ENCODE data around the gene ULK2. TPM values are rescaled to one million over a fixed set of nuclear protein-coding genes. Genes with fewer than 3 reads are reported as not detected.
"Not testable (repeated sequence)": the region's sequence is repeated elsewhere in the genome, so short reads cannot be mapped to it uniquely, and the experiment has no call there.

ULK2 gene
- polyA plus RNA-seq, 1 donor: 20.0 TPM

- DNase-seq (ENCODE audit: low read depth): no peak
Observed at GRCh38 chr17:19865021-19865420, 2.7 kb downstream of the ULK2 start.

- DNase-seq (ENCODE audit: low read depth): not testable (repeated sequence)
Observed at GRCh38 chr17:19860647-19861177, 7.0 kb downstream of the ULK2 start.

DNA sequence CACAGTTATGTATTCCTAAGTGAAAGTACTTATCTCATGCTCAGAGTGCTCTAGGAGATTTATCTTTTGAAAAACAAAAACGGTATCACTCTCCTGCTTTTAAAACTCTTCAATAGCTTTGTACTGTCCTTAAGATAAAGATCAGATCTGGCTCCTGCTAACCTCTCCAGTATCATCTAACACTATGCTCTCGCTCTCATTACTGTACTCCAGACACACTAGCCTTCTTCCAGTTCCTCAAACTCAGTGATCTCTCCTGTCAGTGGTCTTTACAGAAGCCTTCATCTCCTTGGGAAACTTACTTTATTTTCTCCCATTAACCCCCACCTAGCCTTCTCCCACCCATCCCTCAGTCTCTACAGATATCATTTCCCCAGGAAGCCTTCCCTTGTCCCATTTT is 10.1 kb downstream of the ULK2 start:
- no peak for DNase-seq (ENCODE audit: low read depth)

- no peak for DNase-seq (ENCODE audit: low read depth)
Observed at GRCh38 chr17:19833914-19834313, 33.8 kb downstream of the ULK2 start.

DNA sequence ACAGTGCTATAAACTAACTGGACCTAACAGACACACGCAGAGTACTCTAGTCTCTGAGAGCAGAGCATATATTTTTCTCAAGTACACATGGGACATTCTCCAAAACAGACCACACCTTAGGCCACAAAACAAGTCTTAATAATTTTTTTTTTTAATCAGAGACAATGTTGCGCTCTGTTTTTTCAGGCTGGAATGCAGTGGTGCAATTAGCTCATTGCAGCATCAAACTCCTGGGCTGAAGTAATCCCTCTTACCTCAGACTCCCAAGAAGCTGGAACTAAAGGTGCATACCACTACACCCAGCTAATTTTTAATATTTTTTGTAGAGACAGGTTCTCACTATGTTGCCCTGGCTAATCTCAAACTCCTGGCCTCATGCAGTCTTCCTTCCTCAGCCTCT is 37.7 kb downstream of the ULK2 start:
- DNase-seq (ENCODE audit: low read depth): no peak

DNA sequence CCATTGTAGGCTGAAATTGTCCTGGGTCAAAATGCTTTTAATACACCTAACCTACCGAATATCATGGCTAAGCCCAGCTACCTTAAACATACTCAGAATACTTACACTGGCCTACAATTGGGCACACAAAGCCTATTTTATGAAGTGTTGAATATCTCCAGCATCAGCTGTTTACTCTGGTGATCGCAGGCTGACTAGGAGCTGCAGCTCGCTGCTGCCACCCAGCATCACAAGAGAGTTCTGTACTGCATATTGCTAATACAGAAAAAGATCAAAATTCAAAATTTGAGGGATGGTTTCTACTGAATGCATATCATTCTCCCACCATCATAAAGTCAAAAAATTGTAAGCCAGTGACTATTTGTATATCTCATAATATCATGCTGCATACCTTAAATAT is 55.3 kb downstream of the ULK2 start:
- DNase-seq (ENCODE audit: low read depth): no peak

DNA sequence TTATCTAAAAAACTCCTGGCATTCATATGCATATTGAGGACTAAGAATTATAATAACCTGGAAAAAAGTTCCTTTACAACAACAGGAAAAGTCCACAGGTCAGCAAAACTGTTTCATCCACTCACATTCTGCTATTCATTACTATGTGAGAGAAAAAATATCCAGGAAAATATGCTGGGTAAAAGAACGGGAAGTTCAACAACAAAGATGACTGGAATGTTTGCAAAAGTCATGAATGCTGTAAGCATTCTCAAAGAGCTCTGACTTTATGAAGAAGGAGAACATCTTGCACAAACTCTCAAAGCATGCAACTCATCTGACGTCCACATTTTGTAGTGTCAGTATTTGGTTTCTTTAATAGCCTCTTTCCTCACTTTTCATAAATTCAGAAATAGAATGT is 62.7 kb downstream of the ULK2 start:
- no peak for DNase-seq (ENCODE audit: low read depth)

DNA sequence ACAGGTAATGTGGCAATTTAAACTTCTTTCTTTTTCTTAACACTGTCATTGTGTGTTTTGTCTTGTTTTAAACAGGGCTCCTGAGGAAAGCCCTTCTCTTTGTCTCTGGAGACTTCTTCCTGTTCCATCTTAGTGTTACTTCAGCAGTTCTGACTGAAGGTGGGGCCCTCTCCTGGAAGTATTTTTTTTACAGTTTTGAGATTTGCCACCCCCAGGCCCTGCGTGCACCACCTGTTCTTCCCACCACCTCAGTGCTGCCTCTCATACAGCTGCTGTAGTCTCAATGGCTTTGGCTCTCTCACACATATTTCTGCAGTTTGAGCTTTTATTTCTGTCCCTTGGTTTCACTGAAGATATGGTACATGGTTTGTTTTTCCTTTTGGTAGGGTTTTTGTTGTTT is 67.2 kb downstream of the ULK2 start:
- no peak for DNase-seq (ENCODE audit: low read depth)

DNA sequence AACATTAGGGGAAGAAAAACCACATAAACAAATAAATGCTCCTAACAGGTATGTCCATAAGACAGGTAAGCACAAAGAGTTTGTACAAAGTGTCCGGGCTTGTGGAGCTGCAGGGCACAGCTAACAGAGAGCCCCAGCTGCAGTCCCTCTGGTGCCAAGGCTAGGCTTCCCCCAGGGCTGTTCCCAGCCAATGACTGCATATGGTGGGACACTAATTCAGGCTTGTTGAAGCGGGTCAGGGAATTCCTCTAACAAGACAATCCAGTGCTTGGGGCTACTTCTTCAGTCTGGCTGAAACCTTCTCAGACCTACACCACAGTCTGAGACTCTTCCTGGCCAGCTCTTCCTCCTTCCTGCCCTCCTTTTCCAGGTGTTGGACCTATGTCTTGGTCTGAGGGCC is 67.9 kb downstream of the ULK2 start:
- DNase-seq (ENCODE audit: low read depth): no peak

DNA sequence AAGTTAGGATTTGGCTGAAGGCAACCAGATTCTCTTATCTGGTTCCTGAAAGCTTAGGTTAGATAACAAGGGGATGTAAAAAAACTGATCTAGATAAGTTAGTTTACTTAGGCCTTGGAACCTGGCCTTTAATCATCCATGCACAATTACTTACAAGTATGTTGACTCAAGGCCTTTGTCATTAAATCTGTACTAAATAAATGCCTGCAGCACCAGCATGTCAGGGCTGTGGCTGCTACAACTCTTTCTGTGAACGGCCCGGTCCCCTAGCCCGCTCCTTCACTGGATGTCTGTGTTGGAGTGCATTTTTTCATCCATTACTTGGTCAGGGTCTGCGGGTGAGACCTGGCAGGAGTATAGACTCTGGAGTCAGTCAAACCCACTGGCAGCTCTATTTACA is 71.3 kb downstream of the ULK2 start:
- DNase-seq (ENCODE audit: low read depth): no peak

- DNase-seq (ENCODE audit: low read depth): no peak
Observed at GRCh38 chr17:19791918-19792550, 75.7 kb downstream of the ULK2 start.

DNA sequence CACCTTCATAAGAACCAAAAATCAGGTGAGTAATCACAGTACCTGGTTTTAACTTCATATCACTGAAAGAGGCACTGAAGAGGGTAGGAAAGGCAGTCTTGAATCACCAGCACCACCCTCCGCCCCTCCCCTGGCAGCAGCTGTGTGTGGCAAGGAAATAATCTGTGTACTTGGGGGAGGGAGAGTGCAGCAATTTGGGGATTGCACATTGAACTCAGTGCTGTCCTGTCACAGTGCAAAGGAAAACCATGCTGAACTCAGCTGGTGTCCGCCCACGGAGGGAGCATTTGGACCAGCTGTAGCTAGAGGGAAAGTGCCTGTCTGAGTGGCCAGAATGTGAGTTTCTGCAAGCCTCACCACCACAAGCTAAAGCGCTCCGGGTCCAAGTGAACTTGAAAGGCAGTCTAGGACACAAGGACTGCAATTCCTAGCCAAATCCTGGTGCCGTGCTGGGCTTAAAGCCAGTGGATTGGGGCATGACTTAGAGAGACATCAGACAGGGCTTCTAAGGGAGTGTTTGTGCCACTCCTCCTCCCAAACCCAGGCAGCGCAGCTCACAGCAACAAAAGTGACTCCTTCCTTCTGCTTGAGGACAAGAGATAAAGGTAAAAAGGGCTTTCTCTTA is 79.9 kb downstream of the ULK2 start:
- no peak for DNase-seq (ENCODE audit: low read depth)

DNA sequence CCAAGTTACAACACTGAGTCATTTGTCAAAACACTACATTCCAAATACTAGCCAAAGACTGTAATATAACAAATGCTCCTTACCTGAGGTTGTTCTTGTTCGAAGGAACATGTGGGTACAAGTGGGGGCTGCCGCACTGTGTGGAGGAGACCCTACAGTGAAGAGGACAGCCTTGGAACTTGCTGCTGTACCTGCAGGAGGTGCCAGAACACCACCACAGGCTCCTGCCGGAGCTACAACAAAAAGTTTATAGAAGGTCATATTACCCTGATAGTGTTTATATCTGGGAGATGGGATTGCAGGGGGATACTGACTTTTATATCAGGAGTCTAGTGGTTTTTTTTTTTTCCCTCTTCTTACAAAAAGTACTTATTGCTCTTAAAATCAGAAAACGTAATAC is 81.9 kb downstream of the ULK2 start:
- no peak for DNase-seq (ENCODE audit: low read depth)

DNA sequence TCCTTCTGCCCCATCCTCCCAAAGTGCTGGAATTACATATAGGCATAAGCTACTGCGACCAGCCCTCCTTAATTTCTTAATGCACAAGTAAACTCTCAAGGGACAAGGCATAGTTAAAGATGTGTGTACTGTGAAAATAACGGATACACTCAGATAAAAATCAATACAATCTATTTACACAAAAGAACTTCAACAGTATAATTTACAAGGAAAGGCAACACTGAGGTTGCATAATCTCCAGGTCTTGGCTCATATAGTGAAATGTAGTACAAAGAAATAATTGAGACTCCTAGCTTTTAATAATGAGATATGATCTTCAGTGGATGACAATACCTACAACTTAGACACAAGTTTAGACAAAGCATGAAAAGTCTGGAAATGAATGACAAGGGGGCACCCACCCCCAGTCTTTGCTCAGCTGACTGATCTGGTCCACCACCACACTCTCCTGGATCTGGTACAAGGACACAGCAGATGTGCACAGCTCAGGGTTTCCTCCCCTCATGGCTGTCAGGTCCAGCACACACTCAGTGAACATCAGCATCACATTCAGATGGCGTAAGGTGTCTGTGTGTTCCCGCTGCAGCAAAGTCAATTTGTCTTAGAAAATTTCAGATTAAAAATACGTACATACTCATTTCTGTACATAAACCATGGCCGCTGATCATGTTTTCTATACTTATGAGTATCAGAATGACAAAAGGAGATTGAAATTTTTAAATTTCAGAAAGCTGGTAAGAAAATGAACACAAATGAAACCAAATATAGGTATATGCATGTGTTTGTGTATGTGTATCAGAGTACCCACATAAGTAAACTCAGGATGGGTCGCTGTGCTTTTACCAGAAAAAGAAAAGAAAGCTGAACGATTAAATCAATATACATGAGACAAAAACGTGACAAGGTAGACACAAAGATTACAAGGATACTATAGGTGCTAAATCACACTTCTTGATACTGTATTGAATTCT is 86.0 kb downstream of the ULK2 start:
- DNase-seq (ENCODE audit: low read depth): no peak

DNA sequence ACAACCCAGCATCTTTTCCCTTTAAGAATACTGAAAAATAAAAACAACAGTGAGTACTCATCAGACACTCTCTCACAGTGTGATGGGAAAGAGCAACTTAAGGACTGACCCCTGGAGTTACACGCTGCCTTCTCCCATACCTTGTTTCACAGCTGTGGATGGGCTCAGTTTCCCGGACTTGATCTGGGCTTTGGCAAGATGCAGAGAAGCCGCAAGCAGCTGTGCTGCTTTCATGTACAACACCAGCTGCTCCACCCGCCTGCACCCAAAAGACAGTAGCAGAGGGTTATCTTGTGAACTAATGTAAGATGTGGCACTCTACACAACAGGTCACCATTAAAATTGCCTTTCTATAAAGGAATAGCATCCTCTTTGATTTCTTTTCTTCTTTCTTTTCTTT is 86.9 kb downstream of the ULK2 start:
- DNase-seq (ENCODE audit: low read depth): no peak

- DNase-seq (ENCODE audit: low read depth): no peak
Observed at GRCh38 chr17:19773534-19773933, 94.2 kb downstream of the ULK2 start.

DNA sequence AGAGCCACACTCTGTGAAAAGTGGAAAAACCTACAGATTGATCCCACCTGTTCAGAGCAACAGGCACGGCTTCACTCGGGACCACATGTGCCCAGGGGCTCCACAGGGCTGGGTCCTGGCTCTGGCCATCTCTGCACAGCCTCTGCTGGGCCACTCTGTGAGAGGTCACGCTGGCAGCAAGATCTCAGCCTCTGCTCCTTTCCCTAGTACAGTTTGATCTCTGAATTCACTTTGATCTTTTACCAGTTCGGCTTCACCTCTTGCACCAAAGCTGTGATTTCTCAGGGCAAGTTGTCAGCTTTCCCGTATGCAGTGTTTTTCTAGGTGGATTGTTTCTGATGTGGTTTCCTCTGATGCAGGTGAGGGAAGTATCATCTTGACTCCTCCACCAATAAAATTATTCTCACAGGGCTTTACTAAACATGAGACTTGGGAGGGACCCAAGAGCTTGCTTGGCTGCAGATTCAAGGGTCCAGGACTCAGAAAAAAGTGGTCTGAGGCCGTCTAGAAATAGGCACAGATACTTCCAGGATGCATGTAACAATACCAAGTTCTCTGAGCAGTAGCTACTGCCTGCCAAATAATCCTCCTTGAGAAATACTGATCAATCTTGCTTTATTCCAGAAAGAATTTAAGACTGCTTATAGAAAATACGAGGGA is 95.6 kb downstream of the ULK2 start:
- DNase-seq (ENCODE audit: low read depth): no peak

DNA sequence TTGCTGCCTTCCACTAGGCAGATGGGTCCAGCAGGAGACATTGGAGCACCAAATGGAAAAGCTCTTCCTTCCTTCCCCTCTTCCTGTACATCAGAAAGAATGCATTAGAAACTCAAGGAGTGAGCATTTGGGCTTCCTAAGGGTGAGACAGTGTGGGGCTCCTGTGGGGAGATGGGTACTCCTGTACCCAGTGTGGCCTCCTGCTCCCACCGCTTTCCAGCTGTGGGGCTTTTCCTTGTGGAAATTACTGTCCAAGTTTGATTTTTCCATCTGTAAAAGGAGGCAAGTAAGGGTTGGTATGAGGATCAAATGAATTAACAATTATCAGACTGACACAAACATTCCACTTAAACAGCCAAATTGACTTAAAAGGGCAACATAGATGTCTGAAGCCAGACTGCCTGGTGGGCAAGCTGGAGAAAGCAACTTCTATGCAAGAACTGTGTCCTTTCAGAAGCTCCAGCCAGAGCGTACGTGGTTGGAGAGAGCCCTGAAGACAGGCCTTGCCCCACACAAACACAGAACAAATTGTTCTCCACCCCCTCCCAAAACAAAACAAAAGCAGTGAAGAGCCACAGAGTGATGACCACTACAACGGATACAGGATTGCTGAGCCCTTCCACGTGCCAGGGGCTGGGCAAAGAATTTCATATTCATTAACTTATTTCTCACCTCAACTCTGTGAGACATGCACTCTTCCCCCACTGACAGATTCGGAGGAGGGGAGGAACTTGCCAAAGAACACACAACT is 96.6 kb downstream of the ULK2 start:
- no peak for DNase-seq (ENCODE audit: low read depth)

DNA sequence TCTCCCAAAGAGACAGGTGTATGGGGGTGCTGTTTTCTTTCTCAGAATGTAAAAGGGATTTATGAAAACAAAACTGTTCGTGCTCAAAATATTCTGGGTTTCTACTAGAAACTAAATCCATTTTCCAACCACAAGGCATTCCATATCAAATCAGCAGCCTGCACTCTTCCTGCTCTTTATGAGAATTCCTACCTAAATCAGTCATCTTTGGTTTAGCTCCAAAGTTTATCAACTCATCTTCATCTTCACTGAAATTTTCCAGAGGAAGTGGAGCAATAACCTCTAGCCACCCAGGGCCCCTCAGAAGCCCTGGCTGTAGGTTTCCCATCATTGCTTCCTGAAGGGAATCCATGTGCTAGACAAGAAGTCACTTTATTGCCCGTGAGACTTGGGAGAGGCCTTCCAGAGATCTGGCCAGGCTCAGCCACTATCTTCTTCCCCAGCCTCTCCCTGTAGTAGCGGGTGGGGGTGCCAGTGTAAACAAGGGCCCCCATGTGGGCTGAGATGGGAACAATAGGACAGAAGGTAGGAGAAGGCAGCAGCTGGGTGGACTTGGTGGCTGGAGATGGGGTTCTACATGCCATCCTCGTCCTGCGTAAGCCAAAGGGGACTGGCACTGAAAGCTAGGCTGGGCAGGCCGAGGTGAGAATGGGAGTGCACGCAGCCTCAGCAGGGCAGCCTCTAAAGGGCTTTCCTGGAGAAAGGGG is 97.6 kb downstream of the ULK2 start:
- DNase-seq (ENCODE audit: low read depth): no peak

- DNase-seq (ENCODE audit: low read depth): no peak
Observed at GRCh38 chr17:19768046-19768782, 99.5 kb downstream of the ULK2 start.

Measured in forelimb muscle (tissue), 1 donor.